Epithelial cell of esophagus (primary cell): Measurements from ENCODE around the gene RBL1.

ENCODE experiments used
- DNase-seq: peaks from one replicate; pipeline ENCODE4 v3.0.0; 2010; ENCODE audit warnings: low read depth
- H3K4me3 ChIP-seq: 2 replicates; pipeline ENCODE4 v1.5.1; 2011; ENCODE audit warnings: mild to moderate bottlenecking, low read length, control low read depth
- TF ChIP-seq, protein P1 (sequence below): IDR thresholded peaks from 2 replicates; pipeline ENCODE4 v1.5.1; 2011; ENCODE audit warnings: low read depth, mild to moderate bottlenecking, low read length, control low read depth, inconsistent platforms; ENCODE audit not compliant: insufficient read depth; ENCODE audit errors: missing control alignments

Gene RBL1

GRCh38 chr20:36984257-36984638, 111.5 kb downstream of the RBL1 start:
- no peak overlapping the region for H3K4me3 ChIP-seq
- TF ChIP-seq, protein P1, sequence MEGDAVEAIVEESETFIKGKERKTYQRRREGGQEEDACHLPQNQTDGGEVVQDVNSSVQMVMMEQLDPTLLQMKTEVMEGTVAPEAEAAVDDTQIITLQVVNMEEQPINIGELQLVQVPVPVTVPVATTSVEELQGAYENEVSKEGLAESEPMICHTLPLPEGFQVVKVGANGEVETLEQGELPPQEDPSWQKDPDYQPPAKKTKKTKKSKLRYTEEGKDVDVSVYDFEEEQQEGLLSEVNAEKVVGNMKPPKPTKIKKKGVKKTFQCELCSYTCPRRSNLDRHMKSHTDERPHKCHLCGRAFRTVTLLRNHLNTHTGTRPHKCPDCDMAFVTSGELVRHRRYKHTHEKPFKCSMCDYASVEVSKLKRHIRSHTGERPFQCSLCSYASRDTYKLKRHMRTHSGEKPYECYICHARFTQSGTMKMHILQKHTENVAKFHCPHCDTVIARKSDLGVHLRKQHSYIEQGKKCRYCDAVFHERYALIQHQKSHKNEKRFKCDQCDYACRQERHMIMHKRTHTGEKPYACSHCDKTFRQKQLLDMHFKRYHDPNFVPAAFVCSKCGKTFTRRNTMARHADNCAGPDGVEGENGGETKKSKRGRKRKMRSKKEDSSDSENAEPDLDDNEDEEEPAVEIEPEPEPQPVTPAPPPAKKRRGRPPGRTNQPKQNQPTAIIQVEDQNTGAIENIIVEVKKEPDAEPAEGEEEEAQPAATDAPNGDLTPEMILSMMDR, result no peak
- no peak for DNase-seq

- no peak overlapping the region for H3K4me3 ChIP-seq
- TF ChIP-seq, protein P1, result no peak
- no peak for DNase-seq
Measured at GRCh38 chr20:36975099-36975818, 120.5 kb downstream of the RBL1 start.

DNA sequence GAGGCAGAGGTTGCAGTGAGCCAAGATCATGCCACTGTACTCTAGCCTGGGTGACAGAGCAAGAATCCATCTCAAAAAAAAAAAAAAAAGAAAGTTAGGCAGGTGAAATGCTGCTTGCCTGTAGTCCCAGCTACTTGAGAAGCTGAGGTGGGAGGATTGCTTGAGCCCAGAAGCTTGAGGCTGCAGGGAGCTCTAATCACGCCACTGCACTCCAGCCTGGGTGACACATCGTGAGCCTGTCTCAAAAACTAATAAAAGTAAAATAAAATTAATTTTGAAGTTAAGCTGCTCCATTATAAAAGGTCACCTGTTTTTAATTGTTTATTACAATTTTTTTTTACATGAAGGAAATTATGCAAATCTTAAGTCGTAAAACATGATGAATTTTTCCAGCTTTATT, 121.1 kb downstream of the RBL1 start:
- no peak overlapping the region for H3K4me3 ChIP-seq
- TF ChIP-seq, protein P1, result no peak
- DNase-seq, result no peak

DNA sequence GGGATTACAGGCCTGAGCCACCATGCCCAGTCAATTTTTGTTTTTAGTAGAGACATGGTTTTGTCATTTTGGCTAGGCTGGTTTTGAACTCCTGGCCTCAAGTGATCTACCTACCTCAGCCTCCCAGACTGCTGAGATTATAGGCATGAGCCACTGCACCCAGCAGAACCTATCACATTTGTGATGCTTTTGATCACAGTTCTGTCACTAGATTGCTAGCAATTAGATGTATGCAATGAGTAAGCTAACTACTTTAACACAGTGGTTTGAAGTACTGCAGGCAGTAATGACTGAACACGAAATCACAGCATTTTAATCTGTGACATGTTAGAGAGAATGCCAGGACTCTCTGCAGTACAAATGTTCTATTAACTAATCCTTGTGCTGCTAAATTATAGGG, 124.7 kb downstream of the RBL1 start:
- no peak for DNase-seq
- TF ChIP-seq, protein P1, result no peak
- H3K4me3 ChIP-seq, result no peak overlapping the region

GRCh38 chr20:36969478-36970186, 126.2 kb downstream of the RBL1 start:
- no peak for DNase-seq
- TF ChIP-seq, protein P1, result no peak
- no peak overlapping the region for H3K4me3 ChIP-seq

GRCh38 chr20:36969051-36969450, 126.7 kb downstream of the RBL1 start:
- TF ChIP-seq, protein P1, result no peak
- no peak for DNase-seq
- no peak overlapping the region for H3K4me3 ChIP-seq
